Measurements from ENCODE around the gene SIRT3. TPM values are rescaled to one million over a fixed set of nuclear protein-coding genes. Genes with fewer than 3 reads are reported as not detected.
"Not testable (repeated sequence)": the region's sequence is repeated elsewhere in the genome, so short reads cannot be mapped to it uniquely, and the experiment has no call there.

The SIRT3 gene
- total RNA-seq, 1 donor: 6.2 TPM

DNA sequence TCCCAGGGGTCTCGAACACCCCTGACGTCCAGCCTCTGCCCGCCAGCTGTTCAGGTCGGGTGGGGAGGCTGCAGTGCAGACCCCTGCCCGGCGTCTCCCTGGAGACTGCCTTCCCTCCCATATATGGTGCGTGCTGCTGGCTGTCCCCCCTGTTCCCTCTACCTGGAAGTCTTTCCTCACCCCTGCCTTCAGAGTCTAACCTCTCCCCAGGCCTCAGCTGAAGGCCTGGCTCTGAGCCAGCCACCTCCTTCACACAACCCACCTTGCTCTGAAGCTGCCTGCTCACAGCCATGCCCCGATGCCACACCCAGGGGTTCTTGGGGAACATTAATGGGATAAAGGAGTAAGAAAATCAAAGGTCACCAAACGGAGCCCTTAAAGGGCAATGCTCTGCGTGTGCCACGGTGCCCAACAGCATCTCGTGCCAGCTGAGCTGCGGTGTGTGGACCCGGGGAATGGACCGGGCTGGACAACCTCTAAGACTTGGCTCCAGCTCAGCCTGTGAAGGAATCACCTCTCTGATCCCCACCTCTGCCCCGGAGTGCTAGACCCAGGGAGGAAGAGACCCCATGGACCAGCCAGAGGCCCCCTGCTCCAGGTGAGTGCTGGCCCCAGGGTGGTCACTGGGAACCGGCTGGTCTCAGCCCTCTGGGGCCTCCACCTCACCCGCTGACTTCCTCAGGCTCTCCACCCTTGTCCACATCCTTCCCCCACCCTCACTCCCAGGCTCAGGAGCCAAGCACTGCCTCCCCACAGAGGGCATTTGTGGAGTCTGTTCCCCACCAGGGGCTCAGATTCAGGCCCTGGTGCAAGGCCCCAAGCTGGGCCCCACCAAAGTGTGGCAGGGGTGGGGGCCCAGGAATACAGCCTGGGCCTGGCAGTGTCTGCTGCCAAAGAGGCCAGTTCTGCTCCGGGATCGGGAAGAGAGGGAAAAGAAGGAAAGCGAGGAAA lies 42.1 kb upstream of the SIRT3 start, which contains the start of gene NLRP6:
NLRP6 (plus strand) TSS at position 407 of the 951 bp plus-strand sequence; CDS start at position 570, 163 bp downstream.
- Histone ChIP-seq H3K4me3 (ENCODE audit: low read length) (peak within 1 kb of the TSS; percentile 45), H3K4me1 (ENCODE audit: insufficient read depth, low read length) (peaks cover 53% of the 10 kb centered on the region), H3K27me3 (ENCODE audit: insufficient read depth, low read length) (peaks cover 29% of the 10 kb centered on the region)

GRCh38 chr11:276219-276618 lies 40.1 kb upstream of the SIRT3 start:
- Histone ChIP-seq H3K4me1 (ENCODE audit: insufficient read depth, low read length) (peaks cover 35% of the 10 kb centered on the region), H3K9me3 (ENCODE audit: low read depth, low read length) (no peaks in the 10 kb centered on the region), H3K4me3 (ENCODE audit: low read length) (no peak overlapping the region), H3K27me3 (ENCODE audit: insufficient read depth, low read length) (peaks cover 11% of the 10 kb centered on the region)

More for the DNA sequence above, 42.1 kb upstream of the SIRT3 start, which contains the start of gene NLRP6:
- H3K9me3 ChIP-seq (ENCODE audit: low read depth, low read length): no peaks in the 10 kb centered on the region

GRCh38 chr11:272931-273198 lies 36.7 kb upstream of the SIRT3 start:
- H3K9me3 ChIP-seq (ENCODE audit: low read depth, low read length): no peaks in the 10 kb centered on the region
- peaks cover 35% of the 10 kb centered on the region for H3K4me1 ChIP-seq (ENCODE audit: insufficient read depth, low read length)
- H3K27me3 ChIP-seq (ENCODE audit: insufficient read depth, low read length): no peaks in the 10 kb centered on the region
- H3K4me3 ChIP-seq (ENCODE audit: low read length): no peak overlapping the region

DNA sequence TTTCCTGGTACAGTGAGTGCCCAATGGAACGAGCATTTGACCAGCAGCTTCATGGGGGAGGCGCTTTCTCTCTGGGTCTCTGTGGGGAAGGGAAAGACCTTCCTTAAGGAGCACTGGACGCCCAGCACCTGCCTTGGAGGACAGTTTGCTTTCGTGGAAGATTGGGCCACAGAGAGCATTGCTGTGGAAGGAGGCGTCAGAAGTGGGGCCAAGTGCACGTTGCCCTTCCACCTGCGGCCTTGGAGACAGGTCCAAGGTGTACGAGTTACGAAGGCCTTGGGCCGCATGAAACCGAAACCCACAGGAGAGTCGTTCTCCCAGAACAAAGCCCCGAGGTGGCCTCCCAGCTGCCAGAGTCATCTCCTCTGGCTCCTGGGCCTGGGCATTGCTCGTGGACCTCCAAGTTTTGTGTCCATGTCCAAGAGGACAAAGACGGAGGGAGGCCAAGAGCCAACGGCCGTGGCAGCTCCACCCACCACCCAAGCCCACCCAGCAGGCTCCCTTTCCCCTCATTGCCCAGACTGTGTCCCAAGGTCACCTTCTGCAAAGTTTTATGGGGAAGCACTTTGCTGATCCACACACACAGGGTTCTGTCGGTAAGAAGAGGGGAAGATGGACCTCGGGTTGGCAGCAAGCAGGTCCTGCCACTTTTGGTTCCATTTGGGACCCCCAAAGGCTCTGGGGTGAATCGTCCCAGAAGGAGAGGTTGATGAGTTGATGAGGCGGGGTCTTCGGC lies 36.2 kb upstream of the SIRT3 start:
- Histone ChIP-seq H3K4me1 (ENCODE audit: insufficient read depth, low read length) (peaks cover 40% of the 10 kb centered on the region), H3K27me3 (ENCODE audit: insufficient read depth, low read length) (no peaks in the 10 kb centered on the region), H3K4me3 (ENCODE audit: low read length) (no peak overlapping the region), H3K9me3 (ENCODE audit: low read depth, low read length) (no peaks in the 10 kb centered on the region)

DNA sequence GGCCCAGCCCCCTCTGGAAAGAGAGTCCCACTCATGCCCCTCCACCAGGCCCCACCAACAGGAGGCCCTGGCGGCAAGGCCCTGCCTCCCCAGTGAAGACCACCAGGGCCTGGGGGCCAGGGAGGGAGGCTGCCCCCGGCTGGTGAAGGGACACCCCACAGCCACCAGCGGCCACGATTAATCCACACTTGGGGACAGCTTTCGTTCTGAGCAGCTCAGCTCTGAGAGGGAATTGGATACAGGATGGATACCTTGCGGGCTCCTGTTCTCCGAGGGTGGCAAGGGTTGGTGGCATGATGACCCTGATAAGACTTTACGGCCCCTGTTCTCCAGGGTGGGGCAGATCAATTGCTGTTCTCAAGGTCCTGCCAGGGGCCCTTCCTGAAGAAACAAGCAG lies 35.2 kb upstream of the SIRT3 start:
- no peaks in the 10 kb centered on the region for H3K27me3 ChIP-seq (ENCODE audit: insufficient read depth, low read length)
- H3K9me3 ChIP-seq (ENCODE audit: low read depth, low read length): no peaks in the 10 kb centered on the region
- no peak overlapping the region for H3K4me3 ChIP-seq (ENCODE audit: low read length)
- peaks cover 43% of the 10 kb centered on the region for H3K4me1 ChIP-seq (ENCODE audit: insufficient read depth, low read length)

- Histone ChIP-seq H3K9me3 (ENCODE audit: low read depth, low read length) (no peaks in the 10 kb centered on the region), H3K4me3 (ENCODE audit: low read length) (no peak overlapping the region), H3K27me3 (ENCODE audit: insufficient read depth, low read length) (no peaks in the 10 kb centered on the region), H3K4me1 (ENCODE audit: insufficient read depth, low read length) (peaks cover 43% of the 10 kb centered on the region)
Observed at GRCh38 chr11:270451-271318, 34.5 kb upstream of the SIRT3 start.

GRCh38 chr11:269146-269890 lies 33.2 kb upstream of the SIRT3 start:
- Histone ChIP-seq H3K4me3 (ENCODE audit: low read length) (peak overlapping the region; percentile 57), H3K27me3 (ENCODE audit: insufficient read depth, low read length) (no peaks in the 10 kb centered on the region), H3K9me3 (ENCODE audit: low read depth, low read length) (no peaks in the 10 kb centered on the region), H3K4me1 (ENCODE audit: insufficient read depth, low read length) (peaks cover 39% of the 10 kb centered on the region)

GRCh38 chr11:268716-269145 lies 32.6 kb upstream of the SIRT3 start:
- peaks cover 39% of the 10 kb centered on the region for H3K4me1 ChIP-seq (ENCODE audit: insufficient read depth, low read length)
- H3K27me3 ChIP-seq (ENCODE audit: insufficient read depth, low read length); H3K9me3 ChIP-seq (ENCODE audit: low read depth, low read length): not testable (repeated sequence)
- H3K4me3 ChIP-seq (ENCODE audit: low read length): peak overlapping the region; percentile 57

- Histone ChIP-seq H3K27me3 (ENCODE audit: insufficient read depth, low read length) (no peaks in the 10 kb centered on the region), H3K4me3 (ENCODE audit: low read length) (peak overlapping the region; percentile 57), H3K9me3 (ENCODE audit: low read depth, low read length) (no peaks in the 10 kb centered on the region), H3K4me1 (ENCODE audit: insufficient read depth, low read length) (peaks cover 39% of the 10 kb centered on the region)
Observed at GRCh38 chr11:267491-267994, 31.4 kb upstream of the SIRT3 start.

GRCh38 chr11:266676-267439 lies 30.7 kb upstream of the SIRT3 start:
- H3K27me3 ChIP-seq (ENCODE audit: insufficient read depth, low read length): no peaks in the 10 kb centered on the region
- no peak overlapping the region for H3K4me3 ChIP-seq (ENCODE audit: low read length)
- H3K9me3 ChIP-seq (ENCODE audit: low read depth, low read length): no peaks in the 10 kb centered on the region
- H3K4me1 ChIP-seq (ENCODE audit: insufficient read depth, low read length): peaks cover 39% of the 10 kb centered on the region

- no peaks in the 10 kb centered on the region for H3K9me3 ChIP-seq (ENCODE audit: low read depth, low read length)
- no peak overlapping the region for H3K4me3 ChIP-seq (ENCODE audit: low read length)
- H3K27me3 ChIP-seq (ENCODE audit: insufficient read depth, low read length): no peaks in the 10 kb centered on the region
- peaks cover 11% of the 10 kb centered on the region for H3K4me1 ChIP-seq (ENCODE audit: insufficient read depth, low read length)
Observed at GRCh38 chr11:261624-262023, 25.5 kb upstream of the SIRT3 start.

DNA sequence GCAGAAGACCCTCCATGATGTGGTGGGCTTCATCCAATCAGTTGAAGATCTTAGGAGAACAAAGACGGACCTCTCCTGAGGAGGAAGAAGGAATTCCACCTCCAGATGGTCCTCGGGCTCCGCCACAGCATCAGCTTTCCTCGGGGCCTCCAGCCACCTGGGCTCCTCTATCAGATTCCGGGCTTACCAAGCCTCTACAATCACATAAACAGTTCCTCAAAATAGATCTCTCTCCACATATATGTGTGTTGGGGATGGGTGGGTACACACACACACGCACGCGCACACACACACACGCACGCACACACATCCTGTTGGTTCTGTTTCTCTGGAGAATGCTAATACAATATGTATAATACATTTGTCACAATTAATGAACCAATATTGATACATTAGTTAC lies 23.3 kb upstream of the SIRT3 start:
- H3K4me3 ChIP-seq (ENCODE audit: low read length): no peak overlapping the region
- H3K27me3 ChIP-seq (ENCODE audit: insufficient read depth, low read length): no peaks in the 10 kb centered on the region
- no peaks in the 10 kb centered on the region for H3K9me3 ChIP-seq (ENCODE audit: low read depth, low read length)
- H3K4me1 ChIP-seq (ENCODE audit: insufficient read depth, low read length): peaks cover 11% of the 10 kb centered on the region

GRCh38 chr11:257766-258493 lies 21.8 kb upstream of the SIRT3 start:
- Histone ChIP-seq H3K9me3 (ENCODE audit: low read depth, low read length) (no peaks in the 10 kb centered on the region), H3K27me3 (ENCODE audit: insufficient read depth, low read length) (no peaks in the 10 kb centered on the region), H3K4me3 (ENCODE audit: low read length) (no peak overlapping the region), H3K4me1 (ENCODE audit: insufficient read depth, low read length) (peaks cover 11% of the 10 kb centered on the region)

Measured in mononuclear cell (primary cell).